Thyroid gland (tissue), 4 donors: ENCODE results near the gene TMEM59L.

ENCODE experiments used
- CTCF ChIP-seq, 6 experiments: fragments of 200-600 bp in 3 of 6; fragments of 450-650 bp in 3 of 6; sonication (generic) in 3 of 6; IDR thresholded peaks; one replicate each; pipeline ENCODE4 v1.5.1; 2016 to 2019; ENCODE audit warnings: antibody characterized with exemption in 6 of 6, mild to moderate bottlenecking in 2 of 6, inconsistent platforms in 1 of 6, moderate library complexity in 1 of 6
- POLR2A ChIP-seq, 2 donors: fragments of 450-650 bp; IDR thresholded peaks; one replicate each; pipeline ENCODE4 v1.6.1; 2017; ENCODE audit warnings: antibody characterized with exemption in 2 of 2, mild to moderate bottlenecking in 2 of 2, moderate library complexity in 1 of 2

- TF ChIP-seq POLR2A (IDR thresholded peaks at IDR 0.05), result no peak
- TF ChIP-seq CTCF (IDR thresholded peaks at IDR 0.05), result no peak
Measured at GRCh38 chr19:18637673-18638630, 25.3 kb downstream of the TMEM59L start.
